Adrenal gland (tissue), 12 donors: ENCODE measurements around the gene CHKA. TPM values are rescaled to one million over a fixed set of nuclear protein-coding genes. Genes with fewer than 3 reads are reported as not detected.
"Not testable (repeated sequence)": the region's sequence is repeated elsewhere in the genome, so short reads cannot be mapped to it uniquely, and the experiment has no call there.

Source experiments
- DNase-seq, 7 donors: peaks; one replicate each; pipeline ENCODE4 v3.0.0-alpha.2; 2019 to 2020
- H3K27ac ChIP-seq, 5 donors: fragments of 200-600 bp; sonication (generic) in 4 of 5; 1 replicate in 3 of 5; 2 replicates in 2 of 5; pipeline versions ENCODE4 v1.5.1 to v1.8.0; 2016 to 2020; ENCODE audit warnings: mild to moderate bottlenecking in 1 of 5
- H3K27me3 ChIP-seq: fragments of 200-600 bp; 2 replicates; pipeline ENCODE4 v1.8.0; 2021
- H3K36me3 ChIP-seq, 2 donors: fragments of 200-600 bp; replicated peaks in 1 of 2; 1 replicate in 1 of 2; 2 replicates in 1 of 2; pipeline versions ENCODE4 v1.5.1 to v1.8.0; 2018 to 2022
- H3K4me1 ChIP-seq, 2 donors: fragments of 200-600 bp; replicated peaks in 1 of 2; 1 replicate in 1 of 2; 2 replicates in 1 of 2; pipeline versions ENCODE4 v1.5.1 to v1.8.0; 2018 to 2021
- H3K4me3 ChIP-seq, 4 donors: fragments of 200-600 bp; sonication (generic) in 3 of 4; one replicate each; pipeline ENCODE4 v1.5.1; 2016 to 2018
- H3K9me3 ChIP-seq, 3 donors: fragments of 200-600 bp; sonication (generic) in 1 of 3; replicated peaks in 1 of 3; 1 replicate in 2 of 3; 2 replicates in 1 of 3; pipeline versions ENCODE4 v1.5.1 to v1.8.0; 2016 to 2021
- POLR2A ChIP-seq, 2 donors: fragments of 450-650 bp; IDR thresholded peaks; one replicate each; pipeline ENCODE4 v1.6.1; 2017; ENCODE audit warnings: antibody characterized with exemption in 2 of 2, mild to moderate bottlenecking in 2 of 2, moderate library complexity in 1 of 2
- WGBS, 4 donors: extraction: QIAGEN DNeasy Blood & Tissue Kit in 2 of 4; methylation state at CpG; one replicate each; pipeline versions ENCODE4 v1.1.5 to v1.1.7; 2013 to 2017; 5-methylcytosine and 5-hydroxymethylcytosine counted together
- intact Hi-C, 2 donors: fragments of 100-400 bp; cut with DNase I; formaldehyde crosslinking; loops; one replicate each; pipeline versions ENCODE4 v1.14.1 to v1.15.0; 2022 to 2023
- polyA plus RNA-seq, 3 donors: library from polyadenylated mRNA; stranded (reverse); fragments of 200-250 nt in 2 of 3; fragments of 350-450 nt in 1 of 3; fragmentation: Illumina TruSeq in 1 of 3; extraction: RNeasy Lipid Tissue Mini Kit (QIAGEN cat#74804) in 1 of 3; gene quantifications; one replicate each; pipeline ENCODE4 v1.2.3, GENCODE V29; 2013 to 2014
- total RNA-seq, 9 donors: library from RNA; depleted of rRNA in 4 of 9; stranded (reverse); fragments of >200 nt in 4 of 9; fragments of 120-200 nt in 1 of 9; fragmentation: NEBNext Ultra II Directional in 1 of 9; extraction: Animal tissue kit (Norgen Biotek cat#: 25700) in 1 of 9; gene quantifications; one replicate each; pipeline versions ENCODE4 v1.1.0 to v1.2.4, GENCODE V29; 2013 to 2023
- TF ChIP-seq, protein P1 (sequence below), 6 experiments: fragments of 450-650 bp in 4 of 6; fragments of 200-600 bp in 2 of 6; sonication (generic) in 1 of 6; IDR thresholded peaks; 1 replicate in 5 of 6; 2 replicates in 1 of 6; pipeline versions ENCODE4 v1.5.1 to v1.8.0; 2016 to 2021; ENCODE audit warnings: antibody characterized with exemption in 6 of 6, mild to moderate bottlenecking in 2 of 6, moderate library complexity in 1 of 6
- donor health status: healthy with polysubstance abuse.
- donor health status: Bipolar disorder and iron deficiency.
- donor health status: DM: yes; HTN: yes; CAD: no.
- donor health status: DM: no; HTN: no; CAD: no.
- donor health status: DM: no; HTN: no; CAD: no.
- donor health status: DM: yes; HTN: yes; CAD: no.

The CHKA gene
- total and polyA plus RNA-seq, 12 donors = 26.6 to 105 (median 54.6) TPM

DNA sequence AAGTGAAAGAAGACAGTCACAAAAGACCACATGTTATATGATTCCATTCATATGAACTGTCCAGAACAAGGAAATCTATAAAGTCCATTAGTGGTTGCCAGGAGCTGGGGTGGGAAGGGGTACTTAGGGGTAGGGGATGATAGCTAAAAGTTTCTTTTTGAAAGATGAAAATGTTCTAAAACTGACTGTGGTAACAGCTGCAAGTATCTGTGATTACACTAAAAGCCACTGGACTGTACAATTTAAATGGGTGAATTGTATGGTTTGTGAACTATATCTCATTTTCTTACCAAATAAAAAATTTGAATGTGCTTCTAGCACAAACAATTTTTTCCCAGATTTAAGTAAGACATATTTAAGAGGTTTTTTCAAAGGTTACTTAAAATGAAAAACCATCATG lies 22.1 kb downstream of the CHKA start:
- H3K9me3 ChIP-seq = no peaks in the 10 kb centered on the region
- H3K36me3 ChIP-seq = no peaks in the 10 kb centered on the region
- peak overlapping the region in 1 of 4 donors; percentile 31 for H3K4me3 ChIP-seq
- peaks cover 34 to 64% of the 10 kb centered on the region in 2 donors for H3K4me1 ChIP-seq
- intact Hi-C loops = no loop called here
- no peaks in the 10 kb centered on the region for H3K27me3 ChIP-seq
- TF ChIP-seq POLR2A (IDR thresholded peaks at IDR 0.05) = no peak
- TF ChIP-seq, protein P1, sequence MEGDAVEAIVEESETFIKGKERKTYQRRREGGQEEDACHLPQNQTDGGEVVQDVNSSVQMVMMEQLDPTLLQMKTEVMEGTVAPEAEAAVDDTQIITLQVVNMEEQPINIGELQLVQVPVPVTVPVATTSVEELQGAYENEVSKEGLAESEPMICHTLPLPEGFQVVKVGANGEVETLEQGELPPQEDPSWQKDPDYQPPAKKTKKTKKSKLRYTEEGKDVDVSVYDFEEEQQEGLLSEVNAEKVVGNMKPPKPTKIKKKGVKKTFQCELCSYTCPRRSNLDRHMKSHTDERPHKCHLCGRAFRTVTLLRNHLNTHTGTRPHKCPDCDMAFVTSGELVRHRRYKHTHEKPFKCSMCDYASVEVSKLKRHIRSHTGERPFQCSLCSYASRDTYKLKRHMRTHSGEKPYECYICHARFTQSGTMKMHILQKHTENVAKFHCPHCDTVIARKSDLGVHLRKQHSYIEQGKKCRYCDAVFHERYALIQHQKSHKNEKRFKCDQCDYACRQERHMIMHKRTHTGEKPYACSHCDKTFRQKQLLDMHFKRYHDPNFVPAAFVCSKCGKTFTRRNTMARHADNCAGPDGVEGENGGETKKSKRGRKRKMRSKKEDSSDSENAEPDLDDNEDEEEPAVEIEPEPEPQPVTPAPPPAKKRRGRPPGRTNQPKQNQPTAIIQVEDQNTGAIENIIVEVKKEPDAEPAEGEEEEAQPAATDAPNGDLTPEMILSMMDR (IDR thresholded peaks at IDR 0.05) = no peak
- H3K27ac ChIP-seq = peak overlapping the region in 4 of 5 donors; percentile 32 to 81 (median 74)
- DNase-seq = no peak

DNA sequence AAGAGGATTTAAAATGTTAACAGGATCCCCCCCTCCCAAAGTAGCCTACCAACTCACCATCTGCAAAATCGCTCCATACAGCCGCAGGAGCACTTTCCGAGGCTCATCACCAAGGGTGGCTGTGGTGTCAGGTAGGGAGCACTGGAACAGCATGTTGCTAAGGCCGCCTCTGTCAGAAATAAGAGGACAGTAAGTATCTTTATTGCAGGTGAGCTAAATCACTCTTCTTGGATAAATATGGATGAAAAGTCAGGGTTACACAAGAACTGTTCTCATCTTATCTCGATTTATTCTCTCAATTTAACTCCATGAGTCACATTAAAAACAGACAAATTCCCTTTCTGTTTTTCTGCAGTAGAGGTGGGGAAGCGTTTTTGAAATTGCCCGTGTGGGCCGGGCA lies 24.2 kb downstream of the CHKA start:
- Histone ChIP-seq H3K4me1 (peaks cover 34 to 57% of the 10 kb centered on the region in 2 donors), H3K36me3 (no peaks in the 10 kb centered on the region), H3K4me3 (no peak overlapping the region), H3K27me3 (no peaks in the 10 kb centered on the region), H3K27ac (peak overlapping the region in 4 of 5 donors; percentile 46 to 78 (median 68)), H3K9me3 (no peaks in the 10 kb centered on the region)
- peak in 2 of 7 donors; percentile 17 to 46 for DNase-seq
- 57 to 68% (median 59%) methylated on average over 8 of the region's 8 CpGs for WGBS, 4 donors
- TF ChIP-seq, protein P1 (IDR thresholded peaks at IDR 0.05) = no peak
- TF ChIP-seq POLR2A (IDR thresholded peaks at IDR 0.05) = no peak
- intact Hi-C loops = no loop called here

DNA sequence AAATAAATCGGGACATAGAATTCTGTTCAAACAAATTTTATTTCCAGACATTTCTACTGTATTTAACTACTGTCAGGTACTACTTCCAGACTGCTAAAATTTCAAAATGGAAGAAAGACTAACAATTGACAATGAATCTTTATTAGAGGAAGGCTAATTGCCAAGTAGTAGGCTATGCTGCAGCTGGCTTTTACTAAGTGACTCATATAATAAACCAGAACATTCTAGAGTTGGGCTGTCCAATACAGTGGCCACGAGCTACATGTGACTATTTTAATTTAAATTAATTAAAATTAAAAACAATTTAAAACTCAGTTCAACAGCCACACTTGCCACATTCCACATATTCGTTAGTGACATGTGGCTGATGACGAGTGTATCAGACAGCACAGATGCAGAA lies 27.6 kb downstream of the CHKA start:
- Histone ChIP-seq H3K27ac (no peak overlapping the region), H3K9me3 (no peaks in the 10 kb centered on the region), H3K27me3 (no peaks in the 10 kb centered on the region), H3K36me3 (no peaks in the 10 kb centered on the region), H3K4me1 (peaks cover 11 to 50% of the 10 kb centered on the region in 2 donors), H3K4me3 (no peak overlapping the region)
- 89 to 92% (median 90%) methylated on average over 4 of the region's 4 CpGs for WGBS, 4 donors
- TF ChIP-seq, protein P1 (IDR thresholded peaks at IDR 0.05) = no peak
- no peak for TF ChIP-seq POLR2A (IDR thresholded peaks at IDR 0.05)
- intact Hi-C loops = no loop called here
- no peak for DNase-seq

DNA sequence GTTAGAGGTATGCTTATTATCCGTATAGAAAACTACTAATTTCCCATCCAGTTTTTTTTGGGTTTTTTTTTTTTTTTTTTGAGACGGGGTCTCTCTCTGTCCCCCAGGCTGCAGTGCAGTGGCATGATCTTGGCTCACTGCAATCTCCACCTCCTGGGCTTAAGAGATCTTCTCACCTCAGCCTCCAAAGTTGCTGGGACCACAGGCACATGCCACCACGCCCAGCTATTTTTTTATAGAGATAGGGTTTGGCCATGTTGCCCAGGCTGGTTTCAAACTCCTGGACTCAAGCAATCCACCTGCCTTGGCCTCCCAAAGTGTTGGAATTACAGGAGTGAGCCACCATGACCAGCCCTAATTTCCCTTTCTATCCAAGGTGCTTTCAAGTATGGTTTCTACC lies 28.2 kb downstream of the CHKA start:
- H3K27me3 ChIP-seq, H3K4me3 ChIP-seq, DNase-seq, H3K36me3 ChIP-seq, H3K27ac ChIP-seq, H3K9me3 ChIP-seq, intact Hi-C loops: not testable (repeated sequence)
- peaks cover 6 to 44% of the 10 kb centered on the region in 2 donors for H3K4me1 ChIP-seq
- 92 to 97% (median 95%) methylated on average over 3 of the region's 3 CpGs for WGBS, 4 donors

DNA sequence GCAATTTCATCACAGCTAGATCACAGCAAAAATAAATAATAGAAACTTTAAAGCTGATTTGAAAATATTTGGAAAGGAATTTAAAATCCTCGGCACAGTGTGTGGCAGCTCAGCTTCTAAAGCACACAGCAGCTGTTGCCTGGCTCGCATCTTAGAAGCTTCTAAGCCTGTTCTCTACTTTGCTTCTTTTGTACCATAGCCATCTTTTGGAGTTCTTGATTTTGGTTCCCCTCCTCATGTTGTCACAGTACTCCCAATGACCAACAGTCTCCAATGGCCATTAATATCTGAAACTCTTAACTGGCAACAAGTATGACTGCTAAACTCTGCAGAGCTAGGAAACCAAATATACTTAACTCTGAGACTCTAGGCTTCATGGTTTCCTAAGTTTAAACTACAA lies 28.8 kb downstream of the CHKA start:
- Histone ChIP-seq H3K36me3 (no peaks in the 10 kb centered on the region), H3K4me1 (peaks cover 6 to 39% of the 10 kb centered on the region in 2 donors), H3K9me3 (no peaks in the 10 kb centered on the region), H3K27me3 (no peaks in the 10 kb centered on the region), H3K4me3 (no peak overlapping the region), H3K27ac (no peak overlapping the region)
- 85 to 95% (median 90%) methylated on average over 2 of the region's 2 CpGs for WGBS, 4 donors
- no peak for DNase-seq
- intact Hi-C loops = no loop called here
- no peak for TF ChIP-seq POLR2A (IDR thresholded peaks at IDR 0.05)
- TF ChIP-seq, protein P1 (IDR thresholded peaks at IDR 0.05) = no peak
